ENCODE measurements around the gene LRRK1. TPM values are rescaled to one million over a fixed set of nuclear protein-coding genes. Genes with fewer than 3 reads are reported as not detected.
A peak's percentile ranks its signal among the peaks of the same experiment; 100 is the strongest.

LRRK1 gene
- total RNA-seq, 2 experiments from 2014 or later, result 0.57 to 0.66 TPM

- no peak overlapping the region for H3K27ac Mint-ChIP-seq
- peaks cover 4% of the 10 kb centered on the region for H3K27me3 Mint-ChIP-seq (ENCODE audit: low read depth)
- CTCF ChIA-PET, result no interaction called here
- H3K36me3 Mint-ChIP-seq (ENCODE audit: low read depth), result no peaks in the 10 kb centered on the region
- H3K4me3 Mint-ChIP-seq, result no peak overlapping the region
- no peaks in the 10 kb centered on the region for H3K9me3 Mint-ChIP-seq (ENCODE audit: insufficient read depth)
- no peak for DNase-seq
- POLR2A ChIA-PET, result no interaction called here
- no peaks in the 10 kb centered on the region for H3K4me1 Mint-ChIP-seq (ENCODE audit: low read depth)
- ATAC-seq, result no peak
These were observed 159.6 kb downstream of the LRRK1 start for GRCh38 chr15:101078669-101079323.

- Mint-ChIP-seq H3K27me3 (ENCODE audit: low read depth) (peaks cover 4% of the 10 kb centered on the region), H3K9me3 (ENCODE audit: insufficient read depth) (no peaks in the 10 kb centered on the region), H3K36me3 (ENCODE audit: low read depth) (no peaks in the 10 kb centered on the region), H3K4me1 (ENCODE audit: low read depth) (peaks cover 2% of the 10 kb centered on the region), H3K27ac (no peak overlapping the region), H3K4me3 (no peak overlapping the region)
- CTCF ChIA-PET, result no interaction called here
- POLR2A ChIA-PET, result no interaction called here
- no peak for DNase-seq
- no peak for ATAC-seq
These were observed 162.7 kb downstream of the LRRK1 start for GRCh38 chr15:101081900-101082299.

- ATAC-seq, result no peak
- Mint-ChIP-seq H3K9me3 (ENCODE audit: insufficient read depth) (no peaks in the 10 kb centered on the region), H3K27ac (no peak overlapping the region), H3K27me3 (ENCODE audit: low read depth) (peaks cover 4% of the 10 kb centered on the region), H3K4me3 (no peak overlapping the region), H3K4me1 (ENCODE audit: low read depth) (peaks cover 6% of the 10 kb centered on the region), H3K36me3 (ENCODE audit: low read depth) (no peaks in the 10 kb centered on the region)
- POLR2A ChIA-PET, result no interaction called here
- DNase-seq, result no peak
- CTCF ChIA-PET, result no interaction called here
These were observed 164.3 kb downstream of the LRRK1 start for GRCh38 chr15:101083336-101084045.

- Mint-ChIP-seq H3K36me3 (ENCODE audit: low read depth) (no peaks in the 10 kb centered on the region), H3K4me1 (ENCODE audit: low read depth) (peaks cover 16% of the 10 kb centered on the region), H3K9me3 (ENCODE audit: insufficient read depth) (no peaks in the 10 kb centered on the region), H3K27ac (no peak overlapping the region), H3K27me3 (ENCODE audit: low read depth) (peaks cover 4% of the 10 kb centered on the region), H3K4me3 (no peak overlapping the region)
- ChIA-PET POLR2A (interaction anchor here (0.8 kb wide), 1 partner anchor 28 kb away, joined by 3 read pairs; no protein-coding TSS in a partner anchor), CTCF (no interaction called here)
- no peak for ATAC-seq
- no peak for DNase-seq
These were observed 165.6 kb downstream of the LRRK1 start for GRCh38 chr15:101084801-101085200.

- ChIA-PET POLR2A (no interaction called here), CTCF (interaction anchor here (0.7 to 6.8 kb wide), 4 partner anchors 66 to 171 kb away, joined by 3 to 96 read pairs (median 6); no protein-coding TSS in a partner anchor)
- no peak for DNase-seq
- ATAC-seq, result no peak
- H3K9me3 Mint-ChIP-seq (ENCODE audit: insufficient read depth), result no peaks in the 10 kb centered on the region
- H3K27ac Mint-ChIP-seq, result no peak overlapping the region
- H3K36me3 Mint-ChIP-seq (ENCODE audit: low read depth), result no peaks in the 10 kb centered on the region
- H3K4me1 Mint-ChIP-seq (ENCODE audit: low read depth), result peaks cover 21% of the 10 kb centered on the region
- peaks cover 4% of the 10 kb centered on the region for H3K27me3 Mint-ChIP-seq (ENCODE audit: low read depth)
- no peak overlapping the region for H3K4me3 Mint-ChIP-seq
These were observed 166.1 kb downstream of the LRRK1 start for GRCh38 chr15:101085311-101085700.

- POLR2A ChIA-PET, result interaction anchor here (1.5 kb wide), 1 partner anchor 165 kb away, joined by 4 read pairs; the partner anchor contains the start of gene CHSY1
- Mint-ChIP-seq H3K36me3 (ENCODE audit: low read depth) (peaks cover 3% of the 10 kb centered on the region), H3K27ac (no peak overlapping the region), H3K27me3 (ENCODE audit: low read depth) (peaks cover 4% of the 10 kb centered on the region), H3K4me3 (no peak overlapping the region), H3K4me1 (ENCODE audit: low read depth) (peaks cover 31% of the 10 kb centered on the region), H3K9me3 (ENCODE audit: insufficient read depth) (peaks cover 3% of the 10 kb centered on the region)
- no peak for DNase-seq
- ATAC-seq, result no peak
- CTCF ChIA-PET, result interaction anchor here (1.3 to 6.8 kb wide), 3 partner anchors 78 to 170 kb away, joined by 4 to 96 read pairs (median 8); no protein-coding TSS in a partner anchor
These were observed 167.4 kb downstream of the LRRK1 start for GRCh38 chr15:101086394-101087171.

GRCh38 chr15:101087172-101087769, 168.1 kb downstream of the LRRK1 start:
- H3K9me3 Mint-ChIP-seq (ENCODE audit: insufficient read depth), result peaks cover 3% of the 10 kb centered on the region
- no peak for DNase-seq
- peaks cover 3% of the 10 kb centered on the region for H3K36me3 Mint-ChIP-seq (ENCODE audit: low read depth)
- POLR2A ChIA-PET, result interaction anchor here (1.5 kb wide), 1 partner anchor 164 kb away, joined by 4 read pairs; the partner anchor contains the start of gene CHSY1
- H3K4me1 Mint-ChIP-seq (ENCODE audit: low read depth), result peaks cover 31% of the 10 kb centered on the region
- no peak for ATAC-seq
- no peak overlapping the region for H3K4me3 Mint-ChIP-seq
- H3K27ac Mint-ChIP-seq, result no peak overlapping the region
- no peaks in the 10 kb centered on the region for H3K27me3 Mint-ChIP-seq (ENCODE audit: low read depth)
- CTCF ChIA-PET, result interaction anchor here (1.4 to 6.8 kb wide), 4 partner anchors 72 to 169 kb away, joined by 4 to 96 read pairs (median 6); no protein-coding TSS in a partner anchor

GRCh38 chr15:101088271-101088670, 169.1 kb downstream of the LRRK1 start:
- Mint-ChIP-seq H3K27me3 (ENCODE audit: low read depth) (no peaks in the 10 kb centered on the region), H3K27ac (no peak overlapping the region), H3K4me3 (no peak overlapping the region), H3K4me1 (ENCODE audit: low read depth) (peaks cover 31% of the 10 kb centered on the region), H3K36me3 (ENCODE audit: low read depth) (peaks cover 3% of the 10 kb centered on the region), H3K9me3 (ENCODE audit: insufficient read depth) (peaks cover 4% of the 10 kb centered on the region)
- ChIA-PET POLR2A (interaction anchor here (1.5 kb wide), 1 partner anchor 163 kb away, joined by 4 read pairs; the partner anchor contains the start of gene CHSY1), CTCF (interaction anchor here (0.6 to 6.8 kb wide), 6 partner anchors 12 to 186 kb away, joined by 3 to 96 read pairs (median 4); no protein-coding TSS in a partner anchor)
- peak; percentile 11 for ATAC-seq
- DNase-seq, result no peak

- peaks cover 4% of the 10 kb centered on the region for H3K36me3 Mint-ChIP-seq (ENCODE audit: low read depth)
- ChIA-PET POLR2A (no interaction called here), CTCF (interaction anchor here (0.6 to 6.8 kb wide), 12 partner anchors 11 to 186 kb away, joined by 3 to 96 read pairs (median 4); no protein-coding TSS in a partner anchor)
- H3K4me3 Mint-ChIP-seq, result no peak overlapping the region
- H3K27ac Mint-ChIP-seq, result no peak overlapping the region
- H3K9me3 Mint-ChIP-seq (ENCODE audit: insufficient read depth), result peaks cover 9% of the 10 kb centered on the region
- peak; percentile 86 for ATAC-seq
- H3K4me1 Mint-ChIP-seq (ENCODE audit: low read depth), result peaks cover 36% of the 10 kb centered on the region
- DNase-seq, result peak; percentile 80
- peaks cover under 1% of the 10 kb centered on the region for H3K27me3 Mint-ChIP-seq (ENCODE audit: low read depth)
These were observed 169.8 kb downstream of the LRRK1 start for GRCh38 chr15:101088788-101089578.

GRCh38 chr15:101089579-101090427, 170.6 kb downstream of the LRRK1 start:
- no peak overlapping the region for H3K4me3 Mint-ChIP-seq
- ATAC-seq, result no peak
- H3K9me3 Mint-ChIP-seq (ENCODE audit: insufficient read depth), result peaks cover 9% of the 10 kb centered on the region
- no peak overlapping the region for H3K27ac Mint-ChIP-seq
- peaks cover 4% of the 10 kb centered on the region for H3K27me3 Mint-ChIP-seq (ENCODE audit: low read depth)
- H3K36me3 Mint-ChIP-seq (ENCODE audit: low read depth), result peaks cover 8% of the 10 kb centered on the region
- ChIA-PET POLR2A (interaction anchor here (0.6 to 1.6 kb wide), 4 partner anchors 37 to 204 kb away, joined by 3 to 6 read pairs (median 3); partner anchors contain the start of gene CHSY1), CTCF (interaction anchor here (0.8 to 6.8 kb wide), 16 partner anchors 9 to 172 kb away, joined by 3 to 96 read pairs (median 4); no protein-coding TSS in a partner anchor)
- DNase-seq, result no peak
- H3K4me1 Mint-ChIP-seq (ENCODE audit: low read depth), result peaks cover 39% of the 10 kb centered on the region
